Middle frontal gyrus (tissue), 1 donor: ENCODE data around the gene PMEPA1.

ENCODE experiments used
- DNase-seq: peaks from one replicate; pipeline ENCODE4 v3.0.0-alpha.2; 2015; ENCODE audit warnings: low spot score; ENCODE audit errors: extremely low spot score

PMEPA1 gene

GRCh38 chr20:57662456-57663240 lies 47.2 kb downstream of the PMEPA1 start:
- DNase-seq: no peak

GRCh38 chr20:57661746-57662455 lies 47.9 kb downstream of the PMEPA1 start:
- no peak for DNase-seq

- DNase-seq: no peak
These were observed 48.7 kb downstream of the PMEPA1 start for GRCh38 chr20:57660922-57661745.

GRCh38 chr20:57660181-57660921 lies 49.5 kb downstream of the PMEPA1 start:
- DNase-seq: no peak

- no peak for DNase-seq
These were observed 50.2 kb downstream of the PMEPA1 start for GRCh38 chr20:57659517-57660180.

GRCh38 chr20:57658833-57659516 lies 50.8 kb downstream of the PMEPA1 start:
- no peak for DNase-seq

- no peak for DNase-seq
These were observed 51.4 kb downstream of the PMEPA1 start for GRCh38 chr20:57658447-57658832.

GRCh38 chr20:57657535-57658446 lies 52.0 kb downstream of the PMEPA1 start:
- DNase-seq: no peak

GRCh38 chr20:57656821-57657534 lies 52.8 kb downstream of the PMEPA1 start:
- DNase-seq: no peak

GRCh38 chr20:57656252-57656820 lies 53.5 kb downstream of the PMEPA1 start:
- DNase-seq: no peak

GRCh38 chr20:57655809-57656155 lies 54.0 kb downstream of the PMEPA1 start:
- no peak for DNase-seq

- DNase-seq: no peak
These were observed 54.6 kb downstream of the PMEPA1 start for GRCh38 chr20:57654998-57655808.

GRCh38 chr20:57654363-57654997 lies 55.3 kb downstream of the PMEPA1 start:
- DNase-seq: peak; percentile 18

GRCh38 chr20:57653910-57654309 lies 55.9 kb downstream of the PMEPA1 start:
- no peak for DNase-seq

- DNase-seq: no peak
These were observed 56.3 kb downstream of the PMEPA1 start for GRCh38 chr20:57653546-57653900.

- no peak for DNase-seq
These were observed 56.9 kb downstream of the PMEPA1 start for GRCh38 chr20:57652606-57653545.
